ENCODE data around the gene TMEM187.

TMEM187 gene

DNA sequence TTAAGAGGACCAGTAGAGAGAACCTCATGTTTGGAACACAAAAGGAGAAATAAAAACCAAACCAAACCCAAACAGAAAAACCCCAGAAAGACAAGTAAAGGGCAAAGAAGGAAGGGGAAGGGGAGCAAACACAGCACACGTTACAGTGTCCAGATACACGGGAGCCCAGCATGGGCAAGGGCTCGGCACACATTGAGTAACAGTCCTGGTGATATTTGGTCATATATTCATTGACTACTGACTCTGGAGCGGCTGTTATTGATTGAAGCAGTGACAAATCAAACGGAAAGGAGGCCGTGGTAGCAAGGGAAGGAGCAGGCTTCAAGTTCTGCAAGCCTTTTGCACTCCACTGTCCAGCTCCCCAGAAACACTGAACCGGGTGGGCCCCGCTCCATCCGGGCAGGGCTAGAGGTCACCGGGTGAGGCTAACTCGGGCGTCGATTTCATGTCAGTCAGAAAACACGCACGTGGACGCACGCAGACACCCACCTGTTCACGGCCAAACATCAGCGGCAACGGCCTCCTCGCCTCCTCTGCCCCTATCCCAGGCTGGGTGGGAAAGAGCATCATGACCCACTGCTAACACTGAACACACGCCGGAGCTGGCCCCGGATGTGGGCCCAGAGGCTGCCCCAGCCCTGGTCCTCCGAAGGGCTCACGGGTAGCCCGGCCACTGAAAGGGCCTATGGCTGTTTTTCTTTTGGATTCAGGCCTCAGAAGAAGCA, 50.9 kb downstream of the TMEM187 start:
- DNase-seq = no peak

DNA sequence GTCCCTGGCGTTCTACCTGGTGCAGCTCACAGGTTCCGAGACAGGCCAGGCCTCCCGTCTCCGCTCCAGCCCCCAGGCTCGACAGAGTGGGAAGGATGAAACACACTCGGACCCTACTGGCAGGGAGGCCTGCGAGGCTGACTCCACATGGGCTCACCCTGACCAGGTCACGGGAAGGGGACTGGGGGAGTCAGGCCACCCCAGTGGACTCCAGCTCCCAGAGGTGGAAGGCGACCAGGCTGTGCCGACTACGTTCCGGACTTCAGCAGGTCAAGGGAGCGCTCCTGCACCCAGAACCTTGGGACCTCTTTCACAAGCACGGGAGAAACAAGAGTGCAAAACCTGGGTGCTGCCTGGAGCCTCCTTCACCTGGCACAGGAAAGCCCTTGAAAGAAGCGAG, 51.7 kb downstream of the TMEM187 start:
- DNase-seq = no peak

- no peak for DNase-seq
Measured at GRCh38 chrX:154025230-154025629, 52.7 kb downstream of the TMEM187 start.

DNA sequence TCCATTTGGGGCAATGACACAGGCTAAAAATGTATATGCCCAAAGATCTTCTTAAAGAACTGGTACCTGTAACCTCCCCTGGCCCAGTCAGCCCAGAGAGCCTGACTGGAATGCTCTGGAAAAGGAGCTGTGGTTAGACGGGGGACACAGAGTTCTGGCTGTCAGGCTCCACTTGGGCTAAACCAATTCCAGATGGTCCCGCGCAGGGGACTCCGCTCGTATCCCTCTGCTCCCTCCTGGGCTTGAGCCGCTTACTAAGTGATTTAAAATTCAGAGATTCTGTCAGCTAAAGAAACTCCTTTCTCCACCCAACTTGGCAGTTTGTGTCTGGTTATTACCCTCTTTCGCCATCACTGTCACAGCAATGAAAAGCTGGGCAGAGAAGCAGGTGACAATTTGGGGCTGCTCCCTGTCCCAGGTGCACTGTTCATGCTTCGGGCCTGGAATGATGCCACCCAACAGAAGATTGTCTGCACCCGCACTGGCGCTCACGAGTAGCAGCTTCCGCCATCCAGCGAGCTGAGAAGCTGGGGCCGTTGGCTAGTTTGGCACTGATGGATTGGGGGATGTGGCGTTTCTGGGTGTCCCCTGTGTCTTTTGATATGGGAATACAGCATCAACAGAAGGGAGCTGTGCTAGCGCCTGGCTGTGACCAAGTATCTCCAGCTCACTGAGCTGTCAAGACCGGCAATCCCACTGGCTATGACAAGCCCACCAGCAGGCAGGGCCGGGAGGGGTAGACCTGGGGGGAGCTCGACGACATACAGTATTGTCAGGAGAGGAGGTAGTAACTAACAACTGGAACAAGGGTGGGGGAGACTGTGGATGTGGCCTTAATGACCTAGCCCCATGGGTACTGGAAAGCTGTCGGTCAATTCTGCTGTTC, 53.8 kb downstream of the TMEM187 start:
- no peak for DNase-seq

- DNase-seq = no peak
Measured at GRCh38 chrX:154027022-154027402, 54.5 kb downstream of the TMEM187 start.

DNA sequence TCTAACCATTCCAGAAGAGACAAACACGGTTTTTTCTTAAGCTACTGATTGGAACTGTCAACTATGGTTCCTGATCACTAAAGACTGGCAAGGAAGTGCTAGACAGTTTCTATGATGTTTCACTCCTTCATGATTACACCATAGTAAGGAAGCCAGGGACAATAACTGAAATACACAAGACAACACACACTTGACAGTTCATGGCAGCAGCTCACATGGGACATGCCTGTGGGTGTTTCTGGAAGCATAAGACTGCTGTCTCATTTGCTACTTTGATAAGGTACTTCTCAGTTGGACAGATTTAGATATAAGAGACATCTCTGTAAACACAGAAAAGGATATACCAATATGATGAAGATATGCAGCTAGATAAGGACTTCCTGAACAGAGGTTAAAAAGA, 55.4 kb downstream of the TMEM187 start:
- no peak for DNase-seq

GRCh38 chrX:154028502-154029184, 56.1 kb downstream of the TMEM187 start:
- no peak for DNase-seq

- no peak for DNase-seq
Measured at GRCh38 chrX:154029439-154029838, 56.9 kb downstream of the TMEM187 start.

DNA sequence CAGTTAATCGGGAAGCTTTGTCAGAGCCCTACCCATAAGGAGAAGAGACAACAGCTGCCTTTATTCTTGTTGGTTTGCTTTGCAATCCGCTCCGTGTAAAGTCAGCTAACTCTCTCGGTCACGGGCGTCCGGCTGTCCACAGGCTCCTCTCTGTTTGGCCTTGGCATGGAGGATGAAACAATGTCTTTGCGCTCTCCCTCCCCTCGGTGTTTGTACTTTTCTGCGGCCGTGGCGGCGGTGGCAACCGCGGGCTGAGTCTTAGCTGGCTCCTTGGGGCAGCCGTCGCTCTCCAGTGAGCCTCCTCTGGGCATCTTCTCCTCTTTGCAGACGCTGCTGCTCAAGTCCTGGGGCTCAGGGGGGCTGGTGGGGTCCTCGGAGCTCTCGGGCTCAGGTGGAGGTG, 57.7 kb downstream of the TMEM187 start:
- no peak for DNase-seq

DNA sequence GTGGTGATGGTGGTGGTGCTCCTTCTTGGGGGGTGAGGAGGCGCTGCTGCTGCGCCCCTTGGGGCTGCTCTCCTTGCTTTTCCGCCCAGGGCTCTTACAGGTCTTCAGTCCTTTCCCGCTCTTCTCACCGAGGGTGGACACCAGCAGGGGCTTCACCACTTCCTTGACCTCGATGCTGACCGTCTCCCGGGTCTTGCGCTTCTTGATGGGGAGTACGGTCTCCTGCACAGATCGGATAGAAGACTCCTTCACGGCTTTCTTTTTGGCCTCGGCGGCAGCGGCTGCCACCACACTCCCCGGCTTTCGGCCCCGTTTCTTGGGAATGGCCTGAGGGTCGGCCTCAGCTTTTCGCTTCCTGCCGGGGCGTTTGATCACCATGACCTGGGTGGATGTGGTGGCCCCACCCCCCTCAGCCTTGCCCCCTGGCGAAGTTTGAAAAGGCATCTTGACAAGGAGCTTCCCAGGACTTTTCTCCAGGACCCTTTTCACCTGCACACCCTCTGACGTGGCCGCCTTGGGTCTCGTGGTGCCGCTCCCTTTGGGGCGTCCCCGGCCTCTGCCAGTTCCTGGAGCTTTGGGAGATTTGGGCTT, 58.3 kb downstream of the TMEM187 start:
- no peak for DNase-seq

DNA sequence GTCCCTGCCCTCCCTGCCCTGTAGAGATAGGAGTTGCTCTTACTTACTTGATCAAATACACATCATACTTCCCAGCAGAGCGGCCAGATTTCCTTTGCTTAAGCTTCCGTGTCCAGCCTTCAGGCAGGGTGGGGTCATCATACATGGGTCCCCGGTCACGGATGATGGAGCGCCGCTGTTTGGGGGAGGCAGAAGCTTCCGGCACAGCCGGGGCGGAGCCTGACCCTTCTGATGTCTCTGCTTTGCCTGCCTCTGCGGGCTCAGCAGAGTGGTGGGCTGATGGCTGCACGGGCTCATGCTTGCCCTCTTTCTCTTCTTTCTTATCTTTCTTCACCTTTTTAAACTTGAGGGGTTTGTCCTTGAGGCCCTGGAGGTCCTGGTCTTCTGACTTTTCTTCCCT, 59.6 kb downstream of the TMEM187 start:
- DNase-seq = no peak

GRCh38 chrX:154032653-154033052, 60.1 kb downstream of the TMEM187 start:
- no peak for DNase-seq

Data from T-helper 1 cell (primary cell).